ENCODE data around the gene RMND1. TPM values are rescaled to one million over a fixed set of nuclear protein-coding genes. Genes with fewer than 3 reads are reported as not detected.
A peak's percentile ranks its signal among the peaks of the same experiment; 100 is the strongest.

RMND1 gene
- total and polyA plus RNA-seq, 9 of the 15 experiments (the other 6 are each of a cell fraction or from before 2014, with no cell fraction given): 26.9 to 47.8 (median 36.2) TPM

DNA sequence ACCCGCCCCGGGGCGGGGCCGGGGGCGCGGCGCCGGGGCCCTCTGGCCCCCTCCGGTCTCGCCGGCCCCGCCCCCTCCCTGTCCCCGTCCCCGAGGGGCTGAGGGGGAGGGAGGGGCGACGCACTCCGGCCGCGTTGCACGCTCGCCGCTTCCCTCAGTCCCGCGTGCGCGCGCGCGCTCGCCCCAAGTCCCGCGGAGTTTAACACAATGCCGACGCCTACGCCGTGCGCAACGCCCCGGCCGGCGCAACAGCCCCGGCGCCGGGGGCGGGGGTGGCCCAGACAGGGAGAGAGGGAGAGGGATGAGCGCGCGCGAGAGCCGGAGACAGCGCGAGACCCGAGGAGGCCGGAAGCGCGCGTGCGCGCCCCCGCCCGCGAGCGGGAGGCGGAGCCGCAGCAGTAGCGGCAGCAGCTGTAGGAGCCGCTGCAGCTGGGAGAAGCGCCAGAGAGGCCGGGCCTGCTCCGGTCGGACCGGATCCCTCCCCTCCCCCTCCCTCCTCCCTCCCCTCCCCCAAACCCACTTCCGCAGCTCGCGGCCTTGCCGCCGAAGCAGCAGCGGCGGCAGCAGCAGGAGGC is 61.6 kb downstream of the RMND1 start (continued):
- TF ChIP-seq, protein P1, sequence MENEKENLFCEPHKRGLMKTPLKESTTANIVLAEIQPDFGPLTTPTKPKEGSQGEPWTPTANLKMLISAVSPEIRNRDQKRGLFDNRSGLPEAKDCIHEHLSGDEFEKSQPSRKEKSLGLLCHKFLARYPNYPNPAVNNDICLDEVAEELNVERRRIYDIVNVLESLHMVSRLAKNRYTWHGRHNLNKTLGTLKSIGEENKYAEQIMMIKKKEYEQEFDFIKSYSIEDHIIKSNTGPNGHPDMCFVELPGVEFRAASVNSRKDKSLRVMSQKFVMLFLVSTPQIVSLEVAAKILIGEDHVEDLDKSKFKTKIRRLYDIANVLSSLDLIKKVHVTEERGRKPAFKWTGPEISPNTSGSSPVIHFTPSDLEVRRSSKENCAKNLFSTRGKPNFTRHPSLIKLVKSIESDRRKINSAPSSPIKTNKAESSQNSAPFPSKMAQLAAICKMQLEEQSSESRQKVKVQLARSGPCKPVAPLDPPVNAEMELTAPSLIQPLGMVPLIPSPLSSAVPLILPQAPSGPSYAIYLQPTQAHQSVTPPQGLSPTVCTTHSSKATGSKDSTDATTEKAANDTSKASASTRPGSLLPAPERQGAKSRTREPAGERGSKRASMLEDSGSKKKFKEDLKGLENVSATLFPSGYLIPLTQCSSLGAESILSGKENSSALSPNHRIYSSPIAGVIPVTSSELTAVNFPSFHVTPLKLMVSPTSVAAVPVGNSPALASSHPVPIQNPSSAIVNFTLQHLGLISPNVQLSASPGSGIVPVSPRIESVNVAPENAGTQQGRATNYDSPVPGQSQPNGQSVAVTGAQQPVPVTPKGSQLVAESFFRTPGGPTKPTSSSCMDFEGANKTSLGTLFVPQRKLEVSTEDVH (IDR thresholded peaks at IDR 0.05; ENCODE audit: low read depth, partially characterized antibody): no peak
- no peak for TF ChIP-seq SMARCC2 (IDR thresholded peaks at IDR 0.05; ENCODE audit: low read depth)
- no peak for TF ChIP-seq ZFP36 (IDR thresholded peaks at IDR 0.05; ENCODE audit: low read depth, low read length, partially characterized antibody)
- TF ChIP-seq PCBP2 (IDR thresholded peaks at IDR 0.05; ENCODE audit: low read depth, low read length, poor library complexity, severe bottlenecking): no peak
- TF ChIP-seq, protein P2, sequence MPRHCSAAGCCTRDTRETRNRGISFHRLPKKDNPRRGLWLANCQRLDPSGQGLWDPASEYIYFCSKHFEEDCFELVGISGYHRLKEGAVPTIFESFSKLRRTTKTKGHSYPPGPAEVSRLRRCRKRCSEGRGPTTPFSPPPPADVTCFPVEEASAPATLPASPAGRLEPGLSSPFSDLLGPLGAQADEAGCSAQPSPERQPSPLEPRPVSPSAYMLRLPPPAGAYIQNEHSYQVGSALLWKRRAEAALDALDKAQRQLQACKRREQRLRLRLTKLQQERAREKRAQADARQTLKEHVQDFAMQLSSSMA (CRISPR knock-in tag; IDR thresholded peaks at IDR 0.05): no peak
- TF ChIP-seq CHD1 (IDR thresholded peaks at IDR 0.05; ENCODE audit: low read length): no peak
- no peak for TF ChIP-seq GATAD2B (IDR thresholded peaks at IDR 0.05; ENCODE audit: borderline replicate concordance)
- no peak for TF ChIP-seq JUNB (CRISPR knock-in tag; conservative IDR thresholded peaks at IDR 0.05)
- TF ChIP-seq CCAR2 (IDR thresholded peaks at IDR 0.05; ENCODE audit: low read depth, low read length): no peak
- TF ChIP-seq CTBP1 (IDR thresholded peaks at IDR 0.05; ENCODE audit: borderline replicate concordance): peak; percentile 100
- no peak for TF ChIP-seq MTA1 (IDR thresholded peaks at IDR 0.05; ENCODE audit: borderline replicate concordance)
- TF ChIP-seq, protein P3, sequence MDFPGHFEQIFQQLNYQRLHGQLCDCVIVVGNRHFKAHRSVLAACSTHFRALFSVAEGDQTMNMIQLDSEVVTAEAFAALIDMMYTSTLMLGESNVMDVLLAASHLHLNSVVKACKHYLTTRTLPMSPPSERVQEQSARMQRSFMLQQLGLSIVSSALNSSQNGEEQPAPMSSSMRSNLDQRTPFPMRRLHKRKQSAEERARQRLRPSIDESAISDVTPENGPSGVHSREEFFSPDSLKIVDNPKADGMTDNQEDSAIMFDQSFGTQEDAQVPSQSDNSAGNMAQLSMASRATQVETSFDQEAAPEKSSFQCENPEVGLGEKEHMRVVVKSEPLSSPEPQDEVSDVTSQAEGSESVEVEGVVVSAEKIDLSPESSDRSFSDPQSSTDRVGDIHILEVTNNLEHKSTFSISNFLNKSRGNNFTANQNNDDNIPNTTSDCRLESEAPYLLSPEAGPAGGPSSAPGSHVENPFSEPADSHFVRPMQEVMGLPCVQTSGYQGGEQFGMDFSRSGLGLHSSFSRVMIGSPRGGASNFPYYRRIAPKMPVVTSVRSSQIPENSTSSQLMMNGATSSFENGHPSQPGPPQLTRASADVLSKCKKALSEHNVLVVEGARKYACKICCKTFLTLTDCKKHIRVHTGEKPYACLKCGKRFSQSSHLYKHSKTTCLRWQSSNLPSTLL (IDR thresholded peaks at IDR 0.05): no peak
- TF ChIP-seq EP400 (IDR thresholded peaks at IDR 0.05): no peak; the same call in 1 of the 2 replicates
- TF ChIP-seq, protein P4, sequence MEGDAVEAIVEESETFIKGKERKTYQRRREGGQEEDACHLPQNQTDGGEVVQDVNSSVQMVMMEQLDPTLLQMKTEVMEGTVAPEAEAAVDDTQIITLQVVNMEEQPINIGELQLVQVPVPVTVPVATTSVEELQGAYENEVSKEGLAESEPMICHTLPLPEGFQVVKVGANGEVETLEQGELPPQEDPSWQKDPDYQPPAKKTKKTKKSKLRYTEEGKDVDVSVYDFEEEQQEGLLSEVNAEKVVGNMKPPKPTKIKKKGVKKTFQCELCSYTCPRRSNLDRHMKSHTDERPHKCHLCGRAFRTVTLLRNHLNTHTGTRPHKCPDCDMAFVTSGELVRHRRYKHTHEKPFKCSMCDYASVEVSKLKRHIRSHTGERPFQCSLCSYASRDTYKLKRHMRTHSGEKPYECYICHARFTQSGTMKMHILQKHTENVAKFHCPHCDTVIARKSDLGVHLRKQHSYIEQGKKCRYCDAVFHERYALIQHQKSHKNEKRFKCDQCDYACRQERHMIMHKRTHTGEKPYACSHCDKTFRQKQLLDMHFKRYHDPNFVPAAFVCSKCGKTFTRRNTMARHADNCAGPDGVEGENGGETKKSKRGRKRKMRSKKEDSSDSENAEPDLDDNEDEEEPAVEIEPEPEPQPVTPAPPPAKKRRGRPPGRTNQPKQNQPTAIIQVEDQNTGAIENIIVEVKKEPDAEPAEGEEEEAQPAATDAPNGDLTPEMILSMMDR (IDR thresholded peaks at IDR 0.05 in 2 of 3, conservative IDR thresholded peaks at IDR 0.05 in 1 of 3; ENCODE audit: insufficient read depth in 2 of 3, low read depth in 1 of 3, low read length in 3 of 3): peak in 2 of 3 experiments; percentile 30 to 39; a peak in 4 of 6 replicates
- no peak for TF ChIP-seq STAT5B (CRISPR knock-in tag; IDR thresholded peaks at IDR 0.05)
- no peak for TF ChIP-seq PHF21A (IDR thresholded peaks at IDR 0.05; ENCODE audit: borderline replicate concordance, low read depth)
- no peak for TF ChIP-seq ZNF431 (CRISPR knock-in tag; IDR thresholded peaks at IDR 0.05)
- TF ChIP-seq SMAD3 (CRISPR knock-in tag; conservative IDR thresholded peaks at IDR 0.05): no peak
- TF ChIP-seq PTRF (tag; IDR thresholded peaks at IDR 0.05): no peak
- TF ChIP-seq CBX8 (IDR thresholded peaks at IDR 0.05; ENCODE audit: borderline replicate concordance, extremely low read depth, low read depth, low read length, poor library complexity, severe bottlenecking): no peak

All from K562 (cell line).